ENCODE measurements around the gene HIVEP3. TPM values are rescaled to one million over a fixed set of nuclear protein-coding genes. Genes with fewer than 3 reads are reported as not detected.

Gene HIVEP3
- total and polyA plus RNA-seq, 2 donors (not counting 1 experiment from before 2014, with no cell fraction given): 2.0 to 5.1 TPM

GRCh38 chr1:41665962-41666917 is 252.5 kb downstream of the HIVEP3 start:
- no peaks in the 10 kb centered on the region for H3K9me3 ChIP-seq (ENCODE audit: control extremely low read depth in 1 of 3, control insufficient read depth in 2 of 3, insufficient read depth in 1 of 3, low read length in 2 of 3)
- DNase-seq: no peak
- Mint-ChIP-seq H3K4me1 (peaks cover 72% of the 10 kb centered on the region), H3K27me3 (no peaks in the 10 kb centered on the region), H3K4me3 (peak overlapping the region; percentile 26), H3K9me3 (ENCODE audit: insufficient read depth) (no peaks in the 10 kb centered on the region), H3K27ac (peak overlapping the region; percentile 77)
- H3K79me2 ChIP-seq (ENCODE audit: control insufficient read depth, insufficient read depth, low read length): no peaks in the 10 kb centered on the region
- no peak overlapping the region for H2AFZ ChIP-seq (ENCODE audit: insufficient read depth, low read depth, low read length, poor library complexity, severe bottlenecking)
- H3K27me3 ChIP-seq (replicated peaks in 1 of 4; ENCODE audit: control extremely low read depth in 1 of 4, control insufficient read depth in 3 of 4, insufficient read depth in 4 of 4, low read length in 3 of 4): no peaks in the 10 kb centered on the region
- POLR2A ChIA-PET: no interaction called here
- no peak overlapping the region for H3K4me3 ChIP-seq (ENCODE audit: control extremely low read depth in 1 of 5, extremely low read depth in 1 of 5, insufficient read depth in 1 of 5, low read depth in 2 of 5, low read length in 4 of 5)
- TF ChIP-seq EZH2 (IDR thresholded peaks at IDR 0.05; ENCODE audit: borderline replicate concordance, insufficient read depth, low read depth, low read length, poor library complexity, severe bottlenecking): no peak
- TF ChIP-seq CTCF (IDR thresholded peaks at IDR 0.05): no peak
- intact Hi-C loops (cut with micrococcal nuclease): loop anchor here (10.0 kb wide), 2 partner anchors 229 to 369 kb away; no protein-coding TSS in a partner anchor
- WGBS (ENCODE audit: insufficient coverage): 90% methylated on average over 5 of the region's 6 CpGs
- no peak overlapping the region for H3K9ac ChIP-seq (ENCODE audit: low read length)
- H3K27ac ChIP-seq (ENCODE audit: low read length in 2 of 2): peak overlapping the region; percentile 67 to 76
- CTCF ChIA-PET: interaction anchor here (1.3 to 1.5 kb wide), 4 partner anchors 13 to 92 kb away, joined by 3 to 8 read pairs (median 3); no protein-coding TSS in a partner anchor
- H4K20me1 ChIP-seq (ENCODE audit: control insufficient read depth, insufficient read depth, low read length, poor library complexity, severe bottlenecking): no peaks in the 10 kb centered on the region
- peaks cover 33 to 68% of the 10 kb centered on the region in 2 donors for H3K4me1 ChIP-seq (ENCODE audit: control insufficient read depth in 2 of 2, insufficient read depth in 2 of 2, low read length in 2 of 2)
- H3K36me3 ChIP-seq (replicated peaks in 1 of 2; ENCODE audit: control extremely low read depth in 1 of 2, control insufficient read depth in 1 of 2, extremely low read depth in 1 of 2, insufficient read depth in 2 of 2, low read length in 1 of 2): no peaks in the 10 kb centered on the region
- H3K4me2 ChIP-seq (replicated peaks; ENCODE audit: low read depth, low read length, poor library complexity, severe bottlenecking): peak overlapping the region; percentile 38
- ATAC-seq (ENCODE audit: low read depth): no peak
